ENCODE data around the gene RNH1. TPM values are rescaled to one million over a fixed set of nuclear protein-coding genes. Genes with fewer than 3 reads are reported as not detected.
A peak's percentile ranks its signal among the peaks of the same experiment; 100 is the strongest.

The RNH1 gene
- total RNA-seq, 2 donors from 2014 or later = 97.8 to 153 TPM

DNA sequence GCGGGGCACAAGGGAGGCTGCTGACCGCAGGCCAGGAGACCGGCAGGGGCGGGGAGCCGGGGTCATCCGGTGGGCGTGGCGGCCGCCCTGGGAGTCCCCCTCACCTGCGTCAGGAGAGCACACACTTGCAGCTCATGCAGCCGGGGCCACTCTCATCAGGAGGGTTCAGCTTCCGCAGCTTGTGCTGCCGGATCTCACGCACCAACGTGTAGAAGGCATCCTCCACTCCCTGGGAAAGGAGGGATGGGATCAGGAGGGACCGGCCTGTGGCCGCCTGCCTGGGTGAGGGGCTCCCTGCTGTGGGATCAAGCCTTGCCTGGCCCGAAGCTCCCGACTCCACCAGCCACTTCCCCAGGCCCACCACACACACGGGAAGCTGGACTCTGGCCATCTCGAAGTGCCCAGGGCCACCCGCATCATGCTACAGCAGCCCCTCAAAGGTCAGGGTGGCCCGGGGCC, 25.5 kb upstream of the RNH1 start:
- H3K4me1 ChIP-seq = peaks cover 28% of the 10 kb centered on the region
- H3K4me3 ChIP-seq = no peak overlapping the region
- no peaks in the 10 kb centered on the region for H3K9me3 ChIP-seq
- WGBS, 2 donors = 89 to 90% methylated on average over 13 to 22 of the region's 23 CpGs
- H3K27me3 ChIP-seq = no peaks in the 10 kb centered on the region
- no peak overlapping the region for H3K27ac ChIP-seq
- intact Hi-C loops (cut with DNase I) = no loop called here
- H3K36me3 ChIP-seq (replicated peaks in 1 of 2; ENCODE audit: insufficient read depth in 1 of 2, low read depth in 2 of 2) = peaks cover 0 to 1% of the 10 kb centered on the region in 2 donors
- DNase-seq (peak in 2 of 4 donors; percentile 13), ATAC-seq (no peak)
- TF ChIP-seq, protein P1, sequence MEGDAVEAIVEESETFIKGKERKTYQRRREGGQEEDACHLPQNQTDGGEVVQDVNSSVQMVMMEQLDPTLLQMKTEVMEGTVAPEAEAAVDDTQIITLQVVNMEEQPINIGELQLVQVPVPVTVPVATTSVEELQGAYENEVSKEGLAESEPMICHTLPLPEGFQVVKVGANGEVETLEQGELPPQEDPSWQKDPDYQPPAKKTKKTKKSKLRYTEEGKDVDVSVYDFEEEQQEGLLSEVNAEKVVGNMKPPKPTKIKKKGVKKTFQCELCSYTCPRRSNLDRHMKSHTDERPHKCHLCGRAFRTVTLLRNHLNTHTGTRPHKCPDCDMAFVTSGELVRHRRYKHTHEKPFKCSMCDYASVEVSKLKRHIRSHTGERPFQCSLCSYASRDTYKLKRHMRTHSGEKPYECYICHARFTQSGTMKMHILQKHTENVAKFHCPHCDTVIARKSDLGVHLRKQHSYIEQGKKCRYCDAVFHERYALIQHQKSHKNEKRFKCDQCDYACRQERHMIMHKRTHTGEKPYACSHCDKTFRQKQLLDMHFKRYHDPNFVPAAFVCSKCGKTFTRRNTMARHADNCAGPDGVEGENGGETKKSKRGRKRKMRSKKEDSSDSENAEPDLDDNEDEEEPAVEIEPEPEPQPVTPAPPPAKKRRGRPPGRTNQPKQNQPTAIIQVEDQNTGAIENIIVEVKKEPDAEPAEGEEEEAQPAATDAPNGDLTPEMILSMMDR (IDR thresholded peaks at IDR 0.05) = no peak
- no peak for TF ChIP-seq POLR2A (IDR thresholded peaks at IDR 0.05)

DNA sequence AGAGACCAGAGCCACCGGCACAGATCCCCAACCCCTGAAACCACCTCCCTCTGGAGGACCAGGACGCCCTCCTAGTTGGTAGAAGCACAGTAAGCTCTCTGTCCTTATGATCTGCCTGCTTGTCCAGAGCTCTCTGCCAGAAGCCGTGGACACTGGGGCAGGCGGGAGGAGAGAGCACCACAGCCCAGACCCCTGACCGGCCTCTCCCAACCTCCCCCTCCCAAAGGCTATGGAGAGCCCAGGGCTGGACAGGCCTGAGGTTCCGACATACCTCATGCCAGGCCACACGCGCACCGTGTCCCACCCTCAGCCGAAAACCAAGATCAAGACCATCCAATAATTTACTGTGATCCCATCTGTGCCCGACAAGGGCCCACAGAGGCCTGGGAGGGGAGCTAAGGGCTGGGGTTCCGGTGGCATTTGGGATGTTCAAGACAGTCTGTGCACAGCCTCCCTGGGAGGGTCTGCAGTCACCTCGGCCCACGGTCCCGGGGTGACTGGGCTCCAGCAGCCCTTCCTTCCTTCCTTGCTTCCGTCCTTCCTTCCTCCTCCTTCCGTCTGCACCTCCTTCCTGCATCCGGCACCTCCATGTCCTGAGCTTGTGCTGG, 25.0 kb upstream of the RNH1 start:
- no peaks in the 10 kb centered on the region for H3K27me3 ChIP-seq
- no peak overlapping the region for H3K4me3 ChIP-seq
- TF ChIP-seq, protein P1 (IDR thresholded peaks at IDR 0.05) = no peak
- TF ChIP-seq POLR2A (IDR thresholded peaks at IDR 0.05) = no peak
- no peaks in the 10 kb centered on the region for H3K9me3 ChIP-seq
- H3K27ac ChIP-seq = no peak overlapping the region
- intact Hi-C loops (cut with DNase I) = no loop called here
- peaks cover 0 to 1% of the 10 kb centered on the region in 2 donors for H3K36me3 ChIP-seq (replicated peaks in 1 of 2; ENCODE audit: insufficient read depth in 1 of 2, low read depth in 2 of 2)
- DNase-seq (no peak), ATAC-seq (no peak)
- H3K4me1 ChIP-seq = peaks cover 23% of the 10 kb centered on the region
- 92 to 95% methylated on average over 12 to 18 of the region's 18 CpGs for WGBS, 2 donors

DNA sequence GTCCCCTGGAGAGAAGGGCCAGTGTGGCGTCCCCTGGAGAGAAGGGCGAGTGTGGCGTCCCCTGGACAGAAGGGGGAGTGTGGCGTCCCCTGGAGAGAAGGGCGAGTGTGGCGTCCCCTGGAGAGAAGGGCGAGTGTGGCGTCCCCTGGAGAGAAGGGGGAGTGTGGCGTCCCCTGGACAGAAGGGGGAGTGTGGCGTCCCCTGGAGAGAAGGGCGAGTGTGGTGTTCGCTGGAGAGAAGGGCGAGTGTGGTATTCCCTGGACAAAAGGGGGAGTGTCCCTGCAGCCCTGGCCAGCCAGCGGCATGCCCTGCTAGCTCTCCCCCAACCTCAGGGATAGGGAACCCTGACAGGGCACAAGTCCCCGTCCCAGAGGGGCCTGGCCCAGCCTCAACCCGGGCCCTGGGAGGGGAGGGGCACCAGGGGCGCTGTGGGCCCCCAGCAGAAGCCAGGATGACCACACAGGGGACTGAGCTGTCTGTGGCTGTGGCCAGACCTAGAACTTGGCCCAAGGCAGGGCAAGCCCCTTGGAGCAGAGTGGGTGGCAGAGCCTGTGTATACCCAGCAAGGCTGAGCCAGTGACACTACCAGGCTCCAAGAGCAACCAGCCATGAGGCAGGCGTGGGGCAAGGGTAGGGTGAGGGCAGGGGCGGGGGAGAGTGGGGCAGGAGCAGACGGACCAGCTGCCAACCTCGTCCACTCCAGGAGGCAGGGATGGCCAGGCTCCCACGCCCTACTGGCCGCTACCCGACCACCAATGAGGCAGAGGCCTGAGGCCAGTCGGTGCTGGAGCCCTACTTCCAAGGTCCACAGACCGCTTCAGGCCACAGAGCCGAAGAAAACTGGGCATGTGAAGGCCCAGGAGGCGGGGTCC, 24.2 kb upstream of the RNH1 start:
- Histone ChIP-seq H3K4me3 (no peak overlapping the region), H3K36me3 (replicated peaks in 1 of 2; ENCODE audit: insufficient read depth in 1 of 2, low read depth in 2 of 2) (peaks cover 0 to 1% of the 10 kb centered on the region in 2 donors), H3K4me1 (peaks cover 15% of the 10 kb centered on the region), H3K9me3 (no peaks in the 10 kb centered on the region), H3K27ac (no peak overlapping the region), H3K27me3 (no peaks in the 10 kb centered on the region)
- DNase-seq = peak in 1 of 4 donors; percentile 12
- WGBS, 2 donors = 81 to 88% methylated on average over 19 to 20 of the region's 28 CpGs
- TF ChIP-seq, protein P1 (IDR thresholded peaks at IDR 0.05) = no peak
- no peak for TF ChIP-seq POLR2A (IDR thresholded peaks at IDR 0.05)
- ATAC-seq = no peak
- intact Hi-C loops (cut with DNase I) = no loop called here

DNA sequence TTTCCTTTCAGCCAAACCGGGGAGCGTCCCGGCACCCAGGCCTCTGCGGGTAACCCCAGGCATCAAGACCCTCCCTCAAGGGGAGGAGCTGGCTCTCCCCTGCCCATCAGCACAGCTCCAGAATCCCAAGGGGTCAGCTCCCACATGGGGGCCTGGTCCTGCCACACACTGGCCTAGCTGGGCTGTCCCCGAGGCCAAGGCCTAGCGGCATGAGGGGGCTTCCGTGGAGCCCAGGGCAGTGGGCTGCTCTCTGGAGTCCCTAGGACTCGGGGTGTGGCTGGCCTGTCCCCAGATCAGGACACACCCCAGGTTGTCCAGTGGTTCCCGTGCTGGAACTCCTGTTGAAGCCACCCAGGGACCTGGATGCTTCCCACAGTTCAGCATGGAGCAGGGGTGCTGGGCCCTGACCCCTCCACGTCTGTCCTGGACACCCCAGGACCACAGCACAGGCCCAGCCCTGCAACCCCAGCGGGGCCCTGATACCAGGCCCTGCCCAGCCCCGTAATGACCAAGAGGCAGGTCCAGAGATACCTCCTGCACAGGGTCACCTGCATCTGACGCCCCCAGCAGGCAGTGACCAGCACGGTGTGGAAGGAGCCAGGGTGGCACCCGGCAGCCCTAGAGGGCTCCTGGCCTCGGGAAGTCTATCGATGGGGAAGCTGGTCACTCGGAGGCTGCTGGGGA, 22.8 kb upstream of the RNH1 start:
- no peak for TF ChIP-seq POLR2A (IDR thresholded peaks at IDR 0.05)
- TF ChIP-seq, protein P1 (IDR thresholded peaks at IDR 0.05) = no peak
- Histone ChIP-seq H3K4me1 (peaks cover 10% of the 10 kb centered on the region), H3K9me3 (no peaks in the 10 kb centered on the region), H3K27me3 (no peaks in the 10 kb centered on the region), H3K27ac (no peak overlapping the region), H3K4me3 (no peak overlapping the region), H3K36me3 (replicated peaks in 1 of 2; ENCODE audit: insufficient read depth in 1 of 2, low read depth in 2 of 2) (peaks cover 0 to 1% of the 10 kb centered on the region in 2 donors)
- DNase-seq (no peak), ATAC-seq (no peak)
- 76 to 83% methylated on average over 7 to 11 of the region's 18 CpGs for WGBS, 2 donors
- intact Hi-C loops (cut with DNase I) = no loop called here

Data from body of pancreas (tissue), 4 donors.